Endodermal cell (in vitro differentiated cells): Measurements from ENCODE around the gene CSNK1G3. TPM values are rescaled to one million over a fixed set of nuclear protein-coding genes. Genes with fewer than 3 reads are reported as not detected.

Experiments
- DNase-seq: peaks from one replicate; pipeline ENCODE4 v3.0.0-alpha.2; 2017
- H3K27ac ChIP-seq: 2 replicates; pipeline ENCODE4 v1.5.1; 2013; ENCODE audit warnings: mild to moderate bottlenecking, low read depth, low read length, moderate library complexity
- H3K27me3 ChIP-seq: 2 replicates; pipeline ENCODE4 v1.6.1; 2013; ENCODE audit warnings: mild to moderate bottlenecking, low read length, moderate library complexity; ENCODE audit not compliant: insufficient read depth, control insufficient read depth, poor library complexity, severe bottlenecking
- H3K36me3 ChIP-seq: 2 replicates; pipeline ENCODE4 v1.7.0; 2013; ENCODE audit warnings: mild to moderate bottlenecking, low read length, moderate library complexity; ENCODE audit not compliant: control insufficient read depth, insufficient read depth
- H3K4me1 ChIP-seq: one replicate; pipeline ENCODE4 v1.7.0; 2013; ENCODE audit warnings: low read length; ENCODE audit not compliant: control insufficient read depth, insufficient read depth
- H3K4me3 ChIP-seq: 2 replicates; pipeline ENCODE4 v1.5.1; 2013; ENCODE audit warnings: mild to moderate bottlenecking, low read length, moderate library complexity
- H3K9ac ChIP-seq: 2 replicates; pipeline ENCODE4 v1.6.1; 2013; ENCODE audit warnings: mild to moderate bottlenecking, low read length, moderate library complexity; ENCODE audit not compliant: poor library complexity, severe bottlenecking; ENCODE audit errors: extremely low read depth
- H3K9me3 ChIP-seq: 2 replicates; pipeline ENCODE4 v1.6.1; 2013; ENCODE audit warnings: mild to moderate bottlenecking, low read length, moderate library complexity; ENCODE audit not compliant: control insufficient read depth
- H3K27ac Mint-ChIP-seq: 2 replicates; pipeline ENCODE4 v1.8.0; 2020; ENCODE audit warnings: mixed read lengths
- H3K27me3 Mint-ChIP-seq: 2 replicates; pipeline ENCODE4 v1.8.0; 2021; ENCODE audit warnings: mild to moderate bottlenecking, mixed read lengths; ENCODE audit not compliant: insufficient read depth
- H3K36me3 Mint-ChIP-seq: 2 replicates; pipeline ENCODE4 v1.8.0; 2020; ENCODE audit warnings: low read depth, mixed read lengths
- H3K4me1 Mint-ChIP-seq: 2 replicates; pipeline ENCODE4 v1.8.0; 2020; ENCODE audit warnings: mixed read lengths
- H3K4me3 Mint-ChIP-seq: 2 replicates; pipeline ENCODE4 v1.8.0; 2020; ENCODE audit warnings: mild to moderate bottlenecking, moderate library complexity, mixed read lengths
- H3K9me3 Mint-ChIP-seq: 2 replicates; pipeline ENCODE4 v1.8.0; 2020; ENCODE audit warnings: mild to moderate bottlenecking, mixed read lengths
- CTCF ChIP-seq: fragments of 200-600 bp; sonication (generic); conservative IDR thresholded peaks from 2 replicates; pipeline ENCODE4 v1.5.0; 2021; ENCODE audit warnings: antibody characterized with exemption, mild to moderate bottlenecking
- WGBS, 2 experiments: methylation state at CpG; one replicate each; pipeline versions ENCODE4 v1.1.5 to v1.1.7; 2013; ENCODE audit warnings: missing lambda C conversion rate in 2 of 2, mixed read lengths in 1 of 2; ENCODE audit not compliant: insufficient coverage in 1 of 2, insufficient read length in 1 of 2; 5-methylcytosine and 5-hydroxymethylcytosine counted together
- total RNA-seq, 2 donors: library from RNA; stranded (reverse); fragmentation: NEBNext Ultra II Directional in 1 of 2; extraction: Animal tissue kit (Norgen Biotek cat#: 25700) in 1 of 2; gene quantifications; 2 replicates in 1 of 2; 3 replicates in 1 of 2; pipeline ENCODE4 v1.2.1, GENCODE V29; 2021

Gene CSNK1G3
- total RNA-seq, 2 donors from 2014 or later, result 47.5 to 48.4 TPM

GRCh38 chr5:123503299-123503698, 8.7 kb upstream of the CSNK1G3 start:
- H3K36me3 ChIP-seq, result no peaks in the 10 kb centered on the region
- Mint-ChIP-seq H3K9me3 (no peaks in the 10 kb centered on the region), H3K4me3 (no peak overlapping the region), H3K27ac (no peak overlapping the region), H3K27me3 (peaks cover 10% of the 10 kb centered on the region), H3K36me3 (no peaks in the 10 kb centered on the region), H3K4me1 (no peaks in the 10 kb centered on the region)
- H3K27ac ChIP-seq, result no peak overlapping the region
- peaks cover 73% of the 10 kb centered on the region for H3K27me3 ChIP-seq
- no peak overlapping the region for H3K4me3 ChIP-seq
- H3K9ac ChIP-seq, result no peak overlapping the region
- DNase-seq, result no peak
- H3K4me1 ChIP-seq, result no peaks in the 10 kb centered on the region
- no peaks in the 10 kb centered on the region for H3K9me3 ChIP-seq
- no peak for TF ChIP-seq CTCF

- WGBS, 2 experiments, result 90 to 100% methylated on average over 2 of the region's 2 CpGs
- no peak overlapping the region for H3K4me3 Mint-ChIP-seq
- no peak for TF ChIP-seq CTCF
These were observed 6.3 kb upstream of the CSNK1G3 start for GRCh38 chr5:123505633-123506032.

GRCh38 chr5:123508441-123508840, 3.5 kb upstream of the CSNK1G3 start:
- H3K9me3 ChIP-seq, result no peaks in the 10 kb centered on the region
- H3K27ac Mint-ChIP-seq, result no peak overlapping the region
- H3K4me1 ChIP-seq, result no peaks in the 10 kb centered on the region
- TF ChIP-seq CTCF, result no peak
- H3K27me3 ChIP-seq, result peaks cover 47% of the 10 kb centered on the region
- no peak overlapping the region for H3K27ac ChIP-seq
- no peaks in the 10 kb centered on the region for H3K9me3 Mint-ChIP-seq
- no peak overlapping the region for H3K9ac ChIP-seq
- H3K36me3 Mint-ChIP-seq, result no peaks in the 10 kb centered on the region
- WGBS, 2 experiments, result no CpG with 5 or more reads among the region's 1 CpG
- no peak for DNase-seq
- no peak overlapping the region for H3K4me3 Mint-ChIP-seq
- peaks cover 6% of the 10 kb centered on the region for H3K27me3 Mint-ChIP-seq
- no peak overlapping the region for H3K4me3 ChIP-seq
- H3K36me3 ChIP-seq, result no peaks in the 10 kb centered on the region
- peaks cover 6% of the 10 kb centered on the region for H3K4me1 Mint-ChIP-seq

More at GRCh38 chr5:123505633-123506032, 6.3 kb upstream of the CSNK1G3 start:
- peaks cover 74% of the 10 kb centered on the region for H3K27me3 ChIP-seq
- Mint-ChIP-seq H3K4me1 (no peaks in the 10 kb centered on the region), H3K27me3 (peaks cover 10% of the 10 kb centered on the region), H3K9me3 (no peaks in the 10 kb centered on the region), H3K36me3 (no peaks in the 10 kb centered on the region), H3K27ac (no peak overlapping the region)
- DNase-seq, result no peak
- H3K9ac ChIP-seq, result no peak overlapping the region
- H3K9me3 ChIP-seq, result no peaks in the 10 kb centered on the region
- no peaks in the 10 kb centered on the region for H3K36me3 ChIP-seq
- no peak overlapping the region for H3K27ac ChIP-seq
- no peak overlapping the region for H3K4me3 ChIP-seq
- H3K4me1 ChIP-seq, result no peaks in the 10 kb centered on the region
